H1 (cell line): ENCODE measurements around the gene PGAP2. TPM values are rescaled to one million over a fixed set of nuclear protein-coding genes. Genes with fewer than 3 reads are reported as not detected.

Experiments
- CTCF ChIA-PET: fragments of 300-600 bp; sonication (Branson Sonifier 250); formaldehyde crosslinking; loops from one replicate; lab custom pipeline; 2021; ENCODE audit not compliant: partially characterized antibody; lab: Charles Lee
- POLR2A ChIA-PET: fragments of 300-600 bp; sonication (Branson Sonifier 250); formaldehyde crosslinking; loops from one replicate; lab custom pipeline; 2021; ENCODE audit warnings: inconsistent platforms; ENCODE audit not compliant: partially characterized antibody; lab: Charles Lee
- DNase-seq, 2 experiments: peaks; one replicate each; pipeline versions ENCODE4 v3.0.0 to v3.0.0-alpha.2; 2010 to 2022; ENCODE audit warnings: low spot score in 2 of 2, low read depth in 1 of 2, mixed read lengths in 1 of 2
- FAIRE-seq: peaks from 2 replicates; lab custom pipeline; 2011; peaks lifted over from hg19 to GRCh38; lab: Jason Lieb, UNC
- H2AFZ ChIP-seq: 2 replicates; pipeline ENCODE4 v1.8.1; 2012; ENCODE audit warnings: low read length, inconsistent platforms
- H2AK5ac ChIP-seq: 2 replicates; pipeline ENCODE4 v1.6.1; 2013; ENCODE audit warnings: low read depth, low read length
- H2BK120ac ChIP-seq: replicated peaks from 2 replicates; pipeline ENCODE3; 2013; ENCODE audit warnings: low read depth, low read length, inconsistent platforms
- H2BK12ac ChIP-seq: 2 replicates; pipeline ENCODE4 v1.6.1; 2013; ENCODE audit warnings: low read depth, low read length
- H2BK15ac ChIP-seq: 2 replicates; pipeline ENCODE4 v1.6.1; 2013; ENCODE audit warnings: low read length
- H2BK20ac ChIP-seq: 2 replicates; pipeline ENCODE4 v1.6.1; 2013; ENCODE audit warnings: low read length
- H2BK5ac ChIP-seq: 2 replicates; pipeline ENCODE4 v1.6.1; 2013; ENCODE audit warnings: low read depth, low read length
- H3K14ac ChIP-seq: 2 replicates; pipeline ENCODE4 v1.6.1; 2013; ENCODE audit warnings: inconsistent platforms; ENCODE audit not compliant: insufficient read length
- H3K18ac ChIP-seq: 2 replicates; pipeline ENCODE4 v1.6.1; 2013; ENCODE audit warnings: low read length; ENCODE audit errors: extremely low read depth
- H3K23ac ChIP-seq: 2 replicates; pipeline ENCODE4 v1.6.1; 2013; ENCODE audit warnings: inconsistent platforms; ENCODE audit not compliant: insufficient read length
- H3K23me2 ChIP-seq: 2 replicates; pipeline ENCODE4 v1.6.1; 2013; ENCODE audit warnings: low read depth, low read length
- H3K27ac ChIP-seq: 2 replicates; pipeline ENCODE4 v1.6.1; 2011; ENCODE audit warnings: low read depth, low read length, inconsistent platforms
- H3K27me3 ChIP-seq, 4 experiments: replicated peaks in 1 of 4; 1 replicate in 1 of 4; 2 replicates in 3 of 4; pipeline versions ENCODE4 v1.6.1 to v1.8.1; 2011 to 2013; ENCODE audit warnings: low read length in 3 of 4, mild to moderate bottlenecking in 3 of 4, inconsistent platforms in 2 of 4, mixed read lengths in 2 of 4, moderate library complexity in 1 of 4; ENCODE audit not compliant: control insufficient read depth in 3 of 4, insufficient read depth in 3 of 4; ENCODE audit errors: extremely low read depth in 1 of 4
- H3K36me3 ChIP-seq, 4 experiments: 2 replicates each; pipeline versions ENCODE4 v1.6.1 to v1.8.1; 2011 to 2013; ENCODE audit warnings: mild to moderate bottlenecking in 4 of 4, low read length in 3 of 4, moderate library complexity in 2 of 4, control low read depth in 1 of 4, inconsistent platforms in 1 of 4; ENCODE audit not compliant: insufficient read depth in 4 of 4, control insufficient read depth in 2 of 4
- H3K4ac ChIP-seq: replicated peaks from 2 replicates; pipeline ENCODE3; 2013; ENCODE audit warnings: low read length, low read depth, mixed read lengths, inconsistent platforms; ENCODE audit not compliant: insufficient read length
- H3K4me1 ChIP-seq, 4 experiments: replicated peaks in 1 of 4; 1 replicate in 1 of 4; 2 replicates in 3 of 4; pipeline versions ENCODE4 v1.6.1 to v1.8.1; 2011 to 2013; ENCODE audit warnings: low read length in 3 of 4, inconsistent platforms in 2 of 4, mixed read lengths in 1 of 4; ENCODE audit not compliant: insufficient read depth in 4 of 4, control insufficient read depth in 3 of 4
- H3K4me2 ChIP-seq, 2 experiments: 2 replicates each; pipeline versions ENCODE4 v1.6.1 to v1.8.1; 2011 to 2013; ENCODE audit warnings: low read depth in 2 of 2, low read length in 2 of 2, control low read depth in 1 of 2, inconsistent platforms in 1 of 2, mild to moderate bottlenecking in 1 of 2; ENCODE audit not compliant: insufficient read depth in 1 of 2
- H3K4me3 ChIP-seq, 4 experiments: fragments of 200-600, 300-600 bp in 1 of 4; sonication (generic), shearing (Covaris generic), sonication (Bioruptor Twin) in 1 of 4; 2 replicates each; pipeline versions ENCODE4 v1.5.1 to v1.8.1; 2011 to 2016; ENCODE audit warnings: low read length in 4 of 4, low read depth in 3 of 4, control low read depth in 2 of 4, inconsistent platforms in 2 of 4, mild to moderate bottlenecking in 2 of 4, mixed read lengths in 1 of 4, moderate library complexity in 1 of 4; ENCODE audit not compliant: insufficient read depth in 2 of 4; ENCODE audit errors: extremely low read depth in 1 of 4
- H3K56ac ChIP-seq: replicated peaks from 2 replicates; pipeline ENCODE3; 2013; ENCODE audit warnings: low read depth, mild to moderate bottlenecking, mixed read lengths, low read length, inconsistent platforms; ENCODE audit not compliant: insufficient read length
- H3K79me1 ChIP-seq: 2 replicates; pipeline ENCODE4 v1.6.1; 2013; ENCODE audit warnings: low read depth, low read length, control low read depth
- H3K79me2 ChIP-seq, 2 experiments: 2 replicates each; pipeline versions ENCODE4 v1.6.1 to v1.8.1; 2012 to 2013; ENCODE audit warnings: low read length in 2 of 2, mild to moderate bottlenecking in 2 of 2, inconsistent platforms in 1 of 2; ENCODE audit not compliant: insufficient read depth in 2 of 2, control insufficient read depth in 1 of 2
- H3K9ac ChIP-seq, 4 experiments: replicated peaks in 1 of 4; 1 replicate in 1 of 4; 2 replicates in 3 of 4; pipeline versions ENCODE4 v1.6.1 to v1.8.1; 2011 to 2013; ENCODE audit warnings: low read depth in 3 of 4, low read length in 3 of 4, control low read depth in 2 of 4, mild to moderate bottlenecking in 2 of 4, moderate library complexity in 2 of 4, inconsistent platforms in 1 of 4; ENCODE audit errors: extremely low read depth in 1 of 4
- H3K9me3 ChIP-seq, 2 experiments: 2 replicates each; pipeline versions ENCODE4 v1.6.1 to v1.8.1; 2012 to 2013; ENCODE audit warnings: mild to moderate bottlenecking in 2 of 2, moderate library complexity in 2 of 2, control low read depth in 1 of 2, inconsistent platforms in 1 of 2, low read depth in 1 of 2, low read length in 1 of 2, mixed read lengths in 1 of 2; ENCODE audit not compliant: insufficient read depth in 2 of 2
- H4K20me1 ChIP-seq, 2 experiments: replicated peaks in 1 of 2; 2 replicates each; pipeline versions ENCODE3 to v1.8.1; 2011 to 2013; ENCODE audit warnings: inconsistent platforms in 2 of 2, low read length in 2 of 2, mild to moderate bottlenecking in 1 of 2; ENCODE audit not compliant: insufficient read depth in 2 of 2, control insufficient read depth in 1 of 2
- H4K5ac ChIP-seq: 2 replicates; pipeline ENCODE4 v1.6.1; 2013; ENCODE audit warnings: low read length, low read depth, mixed read lengths, inconsistent platforms; ENCODE audit not compliant: insufficient read length
- H4K8ac ChIP-seq: 2 replicates; pipeline ENCODE4 v1.8.0; 2013; ENCODE audit warnings: mild to moderate bottlenecking, moderate library complexity, low read length, inconsistent platforms; ENCODE audit not compliant: insufficient read depth; ENCODE audit errors: extremely low read depth
- H4K91ac ChIP-seq: replicated peaks from 2 replicates; pipeline ENCODE3; 2013; ENCODE audit warnings: low read length, mixed read lengths, inconsistent platforms; ENCODE audit not compliant: insufficient read length
- BACH1 ChIP-seq: IDR thresholded peaks from 2 replicates; pipeline ENCODE4 v1.6.1; 2012; ENCODE audit warnings: low read length, improper control_type of control experiment
- CHD1 ChIP-seq: IDR thresholded peaks from 2 replicates; pipeline ENCODE4 v1.6.1; 2012; ENCODE audit warnings: low read depth, low read length, improper control_type of control experiment
- CHD2 ChIP-seq: IDR thresholded peaks from 2 replicates; pipeline ENCODE4 v1.6.1; 2012; ENCODE audit warnings: low read length, improper control_type of control experiment
- CTBP2 ChIP-seq: IDR thresholded peaks from 2 replicates; pipeline ENCODE4 v1.7.0; 2011; ENCODE audit warnings: borderline replicate concordance, mild to moderate bottlenecking, moderate library complexity, mixed read lengths, low read length; ENCODE audit not compliant: insufficient read depth, insufficient read length
- PHF8 ChIP-seq: fragments of 200-600 bp; sonication (generic); conservative IDR thresholded peaks from 2 replicates; pipeline ENCODE4 v1.7.1; 2012; ENCODE audit warnings: low read depth, mild to moderate bottlenecking, inconsistent platforms, low read length, moderate library complexity
- POLR2A ChIP-seq, 2 experiments: IDR thresholded peaks; 1 replicate in 1 of 2; 2 replicates in 1 of 2; pipeline ENCODE4 v1.6.1; 2011; ENCODE audit warnings: low read depth in 2 of 2, low read length in 2 of 2, mild to moderate bottlenecking in 2 of 2; ENCODE audit errors: control extremely low read depth in 1 of 2
- POLR2AphosphoS5 ChIP-seq: IDR thresholded peaks from 2 replicates; pipeline ENCODE4 v1.6.1; 2011; ENCODE audit warnings: low read depth, low read length
- SIRT6 ChIP-seq: IDR thresholded peaks from one replicate; pipeline ENCODE4 v1.7.1; 2012; ENCODE audit warnings: low read length, inconsistent platforms
- SP2 ChIP-seq: IDR thresholded peaks from 2 replicates; pipeline ENCODE4 v1.6.1; 2012; ENCODE audit warnings: mild to moderate bottlenecking, low read length, inconsistent platforms
- WGBS, 2 experiments: shearing (Covaris generic) in 1 of 2; methylation state at CpG; one replicate each; pipeline versions ENCODE4 v1.1.6 to v1.1.7; 2013 to 2015; ENCODE audit warnings: low lambda C conversion rate in 2 of 2, mixed read lengths in 2 of 2, inconsistent platforms in 1 of 2, low coverage in 1 of 2, missing lambda C conversion rate in 1 of 2; ENCODE audit not compliant: insufficient replicate concordance in 2 of 2, insufficient coverage in 1 of 2, insufficient read length in 1 of 2; ENCODE audit errors: extremely low coverage in 1 of 2, missing lambda C conversion rate in 1 of 2; 5-methylcytosine and 5-hydroxymethylcytosine counted together
- polyA plus RNA-seq, 7 experiments: library from polyadenylated mRNA; depleted of rRNA in 3 of 7; stranded (reverse) in 5 of 7; unstranded in 2 of 7; fragments of >200 nt in 5 of 7; fragments of 200-250 nt in 2 of 7; gene quantifications; 1 replicate in 5 of 7; 2 replicates in 1 of 7; 4 replicates in 1 of 7; pipeline versions ENCODE4 v1.2.1 to v1.2.3, GENCODE V29; 2011 to 2013; ENCODE audit warnings: missing spikeins in 2 of 7, mixed read lengths in 2 of 7
- total RNA-seq: library from RNA; stranded (reverse); fragmentation: NEBNext Ultra II Directional; extraction: Animal tissue kit (Norgen Biotek cat#: 25700); gene quantifications from 2 replicates; pipeline ENCODE4 v1.2.1, GENCODE V29; 2021

The PGAP2 gene
- total and polyA plus RNA-seq, 2 of the 8 experiments (the other 6 are each of a cell fraction or from before 2014, with no cell fraction given): 56.5 to 106 TPM

DNA sequence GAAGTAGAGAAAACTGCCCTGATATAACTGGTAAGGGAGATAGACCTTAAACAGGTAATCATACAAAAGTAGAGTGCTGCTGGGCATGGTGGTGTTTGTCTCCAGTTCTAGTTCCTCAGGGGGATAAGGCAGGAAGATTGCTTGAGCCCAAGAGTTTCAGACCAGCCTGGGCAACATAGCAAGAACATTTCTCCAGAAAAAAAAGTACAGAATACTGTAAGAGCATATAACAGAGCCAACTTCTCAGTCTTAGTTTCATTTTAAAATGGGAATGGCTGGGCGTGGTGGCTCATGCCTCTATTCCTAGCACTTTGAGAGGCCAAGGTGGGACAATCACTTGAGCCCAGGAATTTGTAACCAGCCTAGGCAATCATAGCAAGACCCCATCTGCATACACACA, 36.9 kb downstream of the PGAP2 start:
- CTCF ChIA-PET: interaction anchor here (1.3 to 20.2 kb wide), 3 partner anchors 6 to 224 kb away, joined by 3 to 422 read pairs (median 214); partner anchors contain the start of gene STIM1
- H3K18ac ChIP-seq: no peak overlapping the region
- H3K79me2 ChIP-seq: peaks cover 0 to 2% of the 10 kb centered on the region in 2 experiments; a peak in 1 of 4 replicates
- H2BK15ac ChIP-seq: no peak overlapping the region
- no peak overlapping the region for H4K91ac ChIP-seq
- 88% methylated on average over 1 of the region's 1 CpG; no CpG with 5 or more reads in 1 of the 2 experiments for WGBS, 2 experiments
- H2BK5ac ChIP-seq: no peak overlapping the region
- no peaks in the 10 kb centered on the region for H3K9me3 ChIP-seq
- no peak overlapping the region for H3K23ac ChIP-seq
- H3K9ac ChIP-seq: no peak overlapping the region
- no peak overlapping the region for H2AK5ac ChIP-seq
- H3K4me3 ChIP-seq: no peak overlapping the region
- no peak overlapping the region for H3K14ac ChIP-seq
- peaks cover 0 to 3% (median 0%) of the 10 kb centered on the region in 4 experiments; a peak in 1 of 7 replicates for H3K27me3 ChIP-seq
- no peak overlapping the region for H4K8ac ChIP-seq
- no peaks in the 10 kb centered on the region for H3K4me1 ChIP-seq
- H4K20me1 ChIP-seq: no peaks in the 10 kb centered on the region
- no peak overlapping the region for H3K4me2 ChIP-seq
- H3K56ac ChIP-seq: no peak overlapping the region
- no peak overlapping the region for H3K27ac ChIP-seq
- H2BK12ac ChIP-seq: no peak overlapping the region
- H3K79me1 ChIP-seq: no peaks in the 10 kb centered on the region
- FAIRE-seq: no peak
- H3K36me3 ChIP-seq: no peaks in the 10 kb centered on the region
- no peak for DNase-seq
- H4K5ac ChIP-seq: no peak overlapping the region
- H3K23me2 ChIP-seq: peaks cover 3% of the 10 kb centered on the region
- no peak overlapping the region for H2AFZ ChIP-seq
- H3K4ac ChIP-seq: no peak overlapping the region
- POLR2A ChIA-PET: interaction anchor here (1.7 kb wide), 1 partner anchor 9 kb away, joined by 5 read pairs; no protein-coding TSS in a partner anchor
- H2BK20ac ChIP-seq: no peak overlapping the region
- no peak overlapping the region for H2BK120ac ChIP-seq
- no peak for TF ChIP-seq POLR2AphosphoS5
- no peak for TF ChIP-seq CHD2
- TF ChIP-seq POLR2A (IDR thresholded peaks at IDR 0.05; ENCODE audit: control extremely low read depth in 1 of 2, low read depth in 2 of 2, low read length in 2 of 2): no peak
- no peak for TF ChIP-seq BACH1
- no peak for TF ChIP-seq SIRT6
- TF ChIP-seq PHF8: no peak
- TF ChIP-seq CTBP2: no peak
- TF ChIP-seq CHD1: no peak
- TF ChIP-seq SP2: no peak
